ENCODE data around the gene PRDM9.

DNA sequence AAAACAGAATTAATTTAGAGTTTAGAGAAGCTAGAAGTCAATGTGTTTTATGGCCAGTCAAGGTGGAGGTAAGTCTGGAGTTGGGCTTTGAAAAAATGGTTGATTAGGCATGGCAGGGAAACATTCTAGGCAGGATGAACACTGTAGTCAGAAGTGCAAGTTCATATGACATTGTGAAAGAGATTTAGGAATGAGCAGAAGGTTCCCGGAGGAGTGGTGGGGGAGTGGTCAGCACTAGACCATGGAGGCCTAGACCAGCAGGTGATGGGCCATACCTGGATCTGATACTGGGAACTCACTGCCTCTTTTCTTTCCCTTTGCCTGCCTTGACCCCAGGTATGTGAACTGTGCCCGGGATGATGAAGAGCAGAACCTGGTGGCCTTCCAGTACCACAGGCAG is 16.6 kb downstream of the PRDM9 start:
- TF ChIP-seq, protein P1, sequence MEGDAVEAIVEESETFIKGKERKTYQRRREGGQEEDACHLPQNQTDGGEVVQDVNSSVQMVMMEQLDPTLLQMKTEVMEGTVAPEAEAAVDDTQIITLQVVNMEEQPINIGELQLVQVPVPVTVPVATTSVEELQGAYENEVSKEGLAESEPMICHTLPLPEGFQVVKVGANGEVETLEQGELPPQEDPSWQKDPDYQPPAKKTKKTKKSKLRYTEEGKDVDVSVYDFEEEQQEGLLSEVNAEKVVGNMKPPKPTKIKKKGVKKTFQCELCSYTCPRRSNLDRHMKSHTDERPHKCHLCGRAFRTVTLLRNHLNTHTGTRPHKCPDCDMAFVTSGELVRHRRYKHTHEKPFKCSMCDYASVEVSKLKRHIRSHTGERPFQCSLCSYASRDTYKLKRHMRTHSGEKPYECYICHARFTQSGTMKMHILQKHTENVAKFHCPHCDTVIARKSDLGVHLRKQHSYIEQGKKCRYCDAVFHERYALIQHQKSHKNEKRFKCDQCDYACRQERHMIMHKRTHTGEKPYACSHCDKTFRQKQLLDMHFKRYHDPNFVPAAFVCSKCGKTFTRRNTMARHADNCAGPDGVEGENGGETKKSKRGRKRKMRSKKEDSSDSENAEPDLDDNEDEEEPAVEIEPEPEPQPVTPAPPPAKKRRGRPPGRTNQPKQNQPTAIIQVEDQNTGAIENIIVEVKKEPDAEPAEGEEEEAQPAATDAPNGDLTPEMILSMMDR (IDR thresholded peaks at IDR 0.05): no peak
- TF ChIP-seq POLR2A (IDR thresholded peaks at IDR 0.05): no peak

Data from esophagus squamous epithelium (tissue), 4 donors.